ENCODE results near the gene DPYSL5. TPM values are rescaled to one million over a fixed set of nuclear protein-coding genes. Genes with fewer than 3 reads are reported as not detected.

Gene DPYSL5
- total RNA-seq (2022; extraction: Qiagen RNA extraction; ENCODE audit: low read depth) = 2.9 to 5.5 TPM (median 4.7 TPM) in 5 replicates

GRCh38 chr2:26847655-26848335, at the start of gene DPYSL5:
DPYSL5 (plus strand) TSS chr2:26848132; CDS start chr2:26898500, 50,368 bp downstream.

GRCh38 chr2:26970244-26970927, 122.5 kb downstream of the DPYSL5 start, which contains the start of gene MAPRE3:
MAPRE3 (plus strand) TSS chr2:26970637; CDS start chr2:27022219, 51,582 bp downstream.

Other genes starting within 250 kb of the DPYSL5 start
- gene CIB4, start 206.8 kb upstream of the DPYSL5 start, total RNA-seq (2022; extraction: Qiagen RNA extraction; ENCODE audit: low read depth) = 0.40 to 0.50 TPM in 2 of 5 replicates, not detected in the others
- gene KCNK3, start 155.4 kb upstream of the DPYSL5 start, total RNA-seq (2022; extraction: Qiagen RNA extraction; ENCODE audit: low read depth) = 0.46 to 1.2 TPM (median 0.68 TPM) in 5 replicates
- 33.9 to 40.9 TPM (median 38.7 TPM) in 5 replicates for gene SLC35F6, start 83.8 kb upstream of the DPYSL5 start, total RNA-seq (2022; extraction: Qiagen RNA extraction; ENCODE audit: low read depth)
- 39.4 to 55.7 TPM (median 51.1 TPM) in 5 replicates for gene CENPA, start 62.1 kb upstream of the DPYSL5 start, total RNA-seq (2022; extraction: Qiagen RNA extraction; ENCODE audit: low read depth)
- 9.9 to 14.1 TPM (median 11.9 TPM) in 5 replicates for gene MAPRE3, start 122.5 kb downstream of the DPYSL5 start, total RNA-seq (2022; extraction: Qiagen RNA extraction; ENCODE audit: low read depth)
- 54.4 to 68.6 TPM (median 67.5 TPM) in 5 replicates for gene TMEM214, start 184.8 kb downstream of the DPYSL5 start, total RNA-seq (2022; extraction: Qiagen RNA extraction; ENCODE audit: low read depth)
- 28.3 to 34.2 TPM (median 31.0 TPM) in 5 replicates for gene AGBL5, start 203.5 kb downstream of the DPYSL5 start, total RNA-seq (2022; extraction: Qiagen RNA extraction; ENCODE audit: low read depth)
- 525 to 622 TPM (median 552 TPM) in 5 replicates for gene OST4, start 223.5 kb downstream of the DPYSL5 start, total RNA-seq (2022; extraction: Qiagen RNA extraction; ENCODE audit: low read depth)
- gene EMILIN1, start 230.5 kb downstream of the DPYSL5 start, total RNA-seq (2022; extraction: Qiagen RNA extraction; ENCODE audit: low read depth) = 0.32 to 0.56 TPM (median 0.45 TPM) in 5 replicates
- gene KHK, start 238.6 kb downstream of the DPYSL5 start, total RNA-seq (2022; extraction: Qiagen RNA extraction; ENCODE audit: low read depth) = 7.8 to 11.8 TPM (median 9.5 TPM) in 5 replicates

All from A549 treated with GW870086 at 1 μM for 4 hours (cell line).